WTC11 (cell line): ENCODE measurements around the gene EFCAB8. TPM values are rescaled to one million over a fixed set of nuclear protein-coding genes. Genes with fewer than 3 reads are reported as not detected.

ENCODE experiments used
- ATAC-seq: fragments of 200-7000 bp; cut with Tn5 transposase; 2 replicates; pipeline ENCODE4 v1.10.0; 2021; ENCODE audit warnings: mild to moderate bottlenecking, moderate library complexity
- CTCF ChIA-PET: fragments of 300-600 bp; sonication (Branson Sonifier 250); formaldehyde crosslinking; loops from one replicate; lab custom pipeline; 2021; ENCODE audit warnings: antibody characterized with exemption; lab: Charles Lee
- POLR2A ChIA-PET: fragments of 350-600 bp; sonication (Branson Sonifier 250); formaldehyde crosslinking; loops from one replicate; lab custom pipeline; 2021; ENCODE audit warnings: antibody characterized with exemption; lab: Charles Lee
- DNase-seq: peaks from one replicate; pipeline ENCODE4 v3.0.0; 2021; ENCODE audit warnings: low spot score
- H3K27ac Mint-ChIP-seq: 2 replicates; pipeline ENCODE4 v1.8.0; 2021; ENCODE audit warnings: mixed read lengths
- H3K27me3 Mint-ChIP-seq: 2 replicates; pipeline ENCODE4 v1.8.0; 2021; ENCODE audit warnings: low read depth, mild to moderate bottlenecking, moderate library complexity, mixed read lengths
- H3K36me3 Mint-ChIP-seq: 2 replicates; pipeline ENCODE4 v1.8.0; 2021; ENCODE audit warnings: mixed read lengths
- H3K4me1 Mint-ChIP-seq: 2 replicates; pipeline ENCODE4 v1.8.0; 2022; ENCODE audit warnings: mixed read lengths
- H3K4me3 Mint-ChIP-seq: 2 replicates; pipeline ENCODE4 v1.8.0; 2021; ENCODE audit warnings: mild to moderate bottlenecking, moderate library complexity, mixed read lengths
- H3K9me3 Mint-ChIP-seq: 2 replicates; pipeline ENCODE4 v1.8.0; 2021; ENCODE audit warnings: mixed read lengths
- CREM ChIP-seq: sonication (generic); formaldehyde crosslinking; IDR thresholded peaks from 2 replicates; pipeline ENCODE4 v1.8.1; 2022; ENCODE audit warnings: mild to moderate bottlenecking, missing genetic modification reagents, moderate library complexity
- GABPB1 ChIP-seq: sonication (generic); formaldehyde crosslinking; IDR thresholded peaks from 2 replicates; pipeline ENCODE4 v1.8.1; 2023; ENCODE audit warnings: mild to moderate bottlenecking, missing genetic modification reagents
- OVOL2 ChIP-seq: fragments of 250-450 bp; sonication (Bioruptor Pico); IDR thresholded peaks from 2 replicates; pipeline ENCODE4 v1.9.0; 2021; ENCODE audit warnings: mild to moderate bottlenecking, borderline replicate concordance
- RORB ChIP-seq: fragments of 250-450 bp; sonication (Bioruptor Pico); IDR thresholded peaks from 2 replicates; pipeline ENCODE4 v1.9.0; 2021; ENCODE audit warnings: mild to moderate bottlenecking
- SMAD4 ChIP-seq: sonication (generic); formaldehyde crosslinking; IDR thresholded peaks from 2 replicates; pipeline ENCODE4 v1.8.0; 2022; ENCODE audit warnings: mild to moderate bottlenecking, missing genetic modification reagents
- ZNF232 ChIP-seq: sonication (generic); formaldehyde crosslinking; IDR thresholded peaks from 2 replicates; pipeline ENCODE4 v1.8.0; 2022; ENCODE audit warnings: mild to moderate bottlenecking, missing genetic modification reagents
- ZNF263 ChIP-seq: sonication (generic); formaldehyde crosslinking; IDR thresholded peaks from 2 replicates; pipeline ENCODE4 v1.8.1; 2022; ENCODE audit warnings: low read depth, mild to moderate bottlenecking, moderate library complexity, missing genetic modification reagents
- ZNF317 ChIP-seq: sonication (generic); formaldehyde crosslinking; IDR thresholded peaks from 2 replicates; pipeline ENCODE4 v1.8.1; 2023; ENCODE audit warnings: low read depth, mild to moderate bottlenecking, moderate library complexity, missing genetic modification reagents, borderline replicate concordance
- ZNF423 ChIP-seq: fragments of 250-450 bp; sonication (Bioruptor Pico); IDR thresholded peaks from 2 replicates; pipeline ENCODE4 v2.1.2; 2022; ENCODE audit warnings: mild to moderate bottlenecking, moderate library complexity
- ZNF671 ChIP-seq: fragments of 250-450 bp; sonication (Bioruptor Pico); IDR thresholded peaks from 2 replicates; pipeline ENCODE4 v1.8.0; 2021; ENCODE audit warnings: mild to moderate bottlenecking
- total RNA-seq: library from RNA; stranded (reverse); gene quantifications from 3 replicates; pipeline ENCODE4 v1.2.3, GENCODE V29; 2021
- TF ChIP-seq, protein P1 (sequence below): sonication (generic); formaldehyde crosslinking; IDR thresholded peaks from 2 replicates; pipeline ENCODE4 v1.8.1; 2022; ENCODE audit warnings: mild to moderate bottlenecking, missing genetic modification reagents, moderate library complexity, borderline replicate concordance
- TF ChIP-seq, protein P2 (sequence below): fragments of 250-450 bp; sonication (Bioruptor Pico); IDR thresholded peaks from 2 replicates; pipeline ENCODE4 v1.9.0; 2021; ENCODE audit warnings: mild to moderate bottlenecking
- TF ChIP-seq, protein P3 (sequence below): fragments of 250-450 bp; sonication (Bioruptor Pico); IDR thresholded peaks from 2 replicates; pipeline ENCODE4 v1.9.0; 2021; ENCODE audit warnings: mild to moderate bottlenecking
- TF ChIP-seq, protein P4 (sequence below): fragments of 250-450 bp; sonication (Bioruptor Pico); conservative IDR thresholded peaks from 2 replicates; pipeline ENCODE4 v1.9.0; 2021; ENCODE audit warnings: mild to moderate bottlenecking

Gene EFCAB8
- total RNA-seq, 1 experiment from 2014 or later = 0.17 TPM

DNA sequence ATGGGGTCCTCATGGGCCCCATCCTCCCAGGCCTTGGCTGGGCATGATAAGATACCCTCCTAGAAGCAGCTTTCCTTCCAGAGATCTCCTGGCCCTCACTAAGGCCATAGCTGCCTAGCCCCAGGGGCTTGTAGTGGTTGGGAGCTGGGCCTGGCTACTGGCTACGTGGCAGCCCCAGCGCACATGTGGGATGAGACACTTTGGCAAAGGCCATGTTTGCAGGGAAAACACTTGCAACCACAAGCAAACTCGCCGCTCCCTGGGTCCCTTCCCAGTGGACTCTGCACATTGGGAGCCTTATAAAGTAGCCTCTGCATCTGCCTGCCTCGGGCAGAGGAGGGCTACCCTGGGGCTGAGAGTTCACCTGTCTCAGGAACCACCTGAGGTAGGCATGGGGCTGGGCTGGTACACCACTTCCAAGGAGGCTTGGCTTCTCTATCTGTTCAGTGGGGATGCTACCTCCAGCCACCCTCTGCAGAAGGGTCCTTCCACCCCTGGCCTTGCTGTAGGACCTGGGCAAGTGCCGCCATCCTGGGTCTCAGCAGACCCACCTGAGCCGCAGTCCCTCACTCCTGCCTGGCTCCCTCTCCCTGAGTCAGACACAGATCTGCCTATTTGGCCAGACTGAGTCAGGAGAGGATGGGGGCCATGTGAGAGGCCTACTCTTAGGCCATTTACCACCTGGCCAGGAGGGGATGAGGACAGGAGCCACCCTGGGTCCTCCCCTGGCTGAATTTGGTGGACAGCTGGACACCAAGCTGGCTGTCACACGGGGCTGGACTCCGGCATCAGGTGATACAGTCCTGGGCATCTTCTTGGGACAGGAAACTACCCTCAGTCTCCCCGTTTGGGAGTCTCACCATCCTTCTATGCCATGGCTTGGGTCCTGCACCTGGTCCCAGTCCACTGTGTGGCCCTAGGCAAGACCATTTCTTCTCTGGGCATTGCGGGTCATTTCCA is 148.9 kb downstream of the EFCAB8 start, which contains the start of gene BPIFB2:
TSS of gene BPIFB2 (plus strand) at position 329 of the 960 bp plus-strand sequence. CDS start 871 bp downstream, outside the sequence.
- Mint-ChIP-seq H3K4me3 (no peak within 1 kb of the TSS), H3K27me3 (no peaks in the 10 kb centered on the region), H3K36me3 (no peaks in the 10 kb centered on the region; the same call in 1 of the 2 replicates), H3K4me1 (peaks cover 6% of the 10 kb centered on the region; the same call in 1 of the 2 replicates), H3K27ac (no peak within 1 kb of the TSS), H3K9me3 (peaks cover 6% of the 10 kb centered on the region)
- POLR2A ChIA-PET = no interaction called here
- no peak for ATAC-seq
- TF ChIP-seq ZNF671 (CRISPR knock-in tag) (no peak), GABPB1 (CRISPR knock-in tag) (peak; percentile 88)
- DNase-seq = no peak
- CTCF ChIA-PET = interaction anchor here (1.3 to 3.5 kb wide), 5 partner anchors 8 to 106 kb away, joined by 3 to 34 read pairs (median 5); partner anchors contain the start of gene BPIFB6

DNA sequence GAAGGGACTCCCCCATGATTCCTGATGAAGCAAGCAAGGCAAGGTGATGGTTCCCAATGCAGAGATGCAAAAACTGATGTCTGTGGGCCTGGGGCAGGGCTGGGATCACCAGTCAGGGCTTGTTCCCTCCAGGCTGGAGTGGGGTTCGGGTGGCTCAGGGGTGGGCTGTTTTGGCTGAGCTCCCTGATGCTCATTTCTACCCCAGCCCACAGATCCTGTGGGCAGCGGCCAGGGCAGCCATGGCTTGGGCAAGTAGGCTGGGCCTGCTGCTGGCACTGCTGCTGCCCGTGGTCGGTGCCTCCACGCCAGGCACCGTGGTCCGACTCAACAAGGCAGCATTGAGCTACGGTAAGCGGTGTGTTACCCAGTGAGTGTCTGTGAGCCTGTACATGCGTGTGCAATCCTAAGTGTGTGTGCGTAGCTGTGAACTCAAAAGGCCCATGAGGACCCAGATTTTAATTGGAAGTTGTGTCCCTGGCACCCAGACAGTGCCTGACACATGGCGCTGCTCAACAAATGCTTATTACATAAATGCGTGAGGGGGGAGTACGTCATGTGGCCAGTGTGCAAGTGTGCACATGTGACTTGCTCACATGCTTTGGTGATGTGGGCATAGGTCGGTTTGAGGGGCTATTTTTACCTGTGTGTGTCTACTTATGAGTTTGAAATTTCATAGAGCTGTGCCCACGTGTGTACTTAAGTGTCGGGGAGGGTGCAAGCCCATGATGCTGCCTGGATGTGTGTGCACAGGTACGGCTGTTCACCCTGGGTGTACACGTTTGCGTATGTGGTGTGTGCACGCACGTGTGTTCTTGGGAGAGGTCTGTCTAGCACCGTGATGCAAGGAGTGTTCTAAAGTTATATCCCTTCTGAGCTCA is 149.9 kb downstream of the EFCAB8 start:
- H3K9me3 Mint-ChIP-seq = peaks cover 6% of the 10 kb centered on the region
- peaks cover 6% of the 10 kb centered on the region; the same call in 1 of the 2 replicates for H3K4me1 Mint-ChIP-seq
- DNase-seq = no peak
- no peaks in the 10 kb centered on the region for H3K27me3 Mint-ChIP-seq
- no peak for ATAC-seq
- H3K27ac Mint-ChIP-seq = no peak overlapping the region
- no peak overlapping the region for H3K4me3 Mint-ChIP-seq
- TF ChIP-seq, protein P1, sequence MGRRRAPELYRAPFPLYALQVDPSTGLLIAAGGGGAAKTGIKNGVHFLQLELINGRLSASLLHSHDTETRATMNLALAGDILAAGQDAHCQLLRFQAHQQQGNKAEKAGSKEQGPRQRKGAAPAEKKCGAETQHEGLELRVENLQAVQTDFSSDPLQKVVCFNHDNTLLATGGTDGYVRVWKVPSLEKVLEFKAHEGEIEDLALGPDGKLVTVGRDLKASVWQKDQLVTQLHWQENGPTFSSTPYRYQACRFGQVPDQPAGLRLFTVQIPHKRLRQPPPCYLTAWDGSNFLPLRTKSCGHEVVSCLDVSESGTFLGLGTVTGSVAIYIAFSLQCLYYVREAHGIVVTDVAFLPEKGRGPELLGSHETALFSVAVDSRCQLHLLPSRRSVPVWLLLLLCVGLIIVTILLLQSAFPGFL = no peak
- no peak for TF ChIP-seq ZNF232
- no peak for TF ChIP-seq CREM (CRISPR knock-in tag)
- no peak for TF ChIP-seq OVOL2 (CRISPR knock-in tag)
- TF ChIP-seq RORB (CRISPR knock-in tag) = no peak
- TF ChIP-seq SMAD4 (CRISPR knock-in tag) = no peak
- TF ChIP-seq ZNF317 (CRISPR knock-in tag) = no peak
- TF ChIP-seq GABPB1 (CRISPR knock-in tag) = peak; percentile 21; the same call in 1 of the 2 replicates
- TF ChIP-seq, protein P2, sequence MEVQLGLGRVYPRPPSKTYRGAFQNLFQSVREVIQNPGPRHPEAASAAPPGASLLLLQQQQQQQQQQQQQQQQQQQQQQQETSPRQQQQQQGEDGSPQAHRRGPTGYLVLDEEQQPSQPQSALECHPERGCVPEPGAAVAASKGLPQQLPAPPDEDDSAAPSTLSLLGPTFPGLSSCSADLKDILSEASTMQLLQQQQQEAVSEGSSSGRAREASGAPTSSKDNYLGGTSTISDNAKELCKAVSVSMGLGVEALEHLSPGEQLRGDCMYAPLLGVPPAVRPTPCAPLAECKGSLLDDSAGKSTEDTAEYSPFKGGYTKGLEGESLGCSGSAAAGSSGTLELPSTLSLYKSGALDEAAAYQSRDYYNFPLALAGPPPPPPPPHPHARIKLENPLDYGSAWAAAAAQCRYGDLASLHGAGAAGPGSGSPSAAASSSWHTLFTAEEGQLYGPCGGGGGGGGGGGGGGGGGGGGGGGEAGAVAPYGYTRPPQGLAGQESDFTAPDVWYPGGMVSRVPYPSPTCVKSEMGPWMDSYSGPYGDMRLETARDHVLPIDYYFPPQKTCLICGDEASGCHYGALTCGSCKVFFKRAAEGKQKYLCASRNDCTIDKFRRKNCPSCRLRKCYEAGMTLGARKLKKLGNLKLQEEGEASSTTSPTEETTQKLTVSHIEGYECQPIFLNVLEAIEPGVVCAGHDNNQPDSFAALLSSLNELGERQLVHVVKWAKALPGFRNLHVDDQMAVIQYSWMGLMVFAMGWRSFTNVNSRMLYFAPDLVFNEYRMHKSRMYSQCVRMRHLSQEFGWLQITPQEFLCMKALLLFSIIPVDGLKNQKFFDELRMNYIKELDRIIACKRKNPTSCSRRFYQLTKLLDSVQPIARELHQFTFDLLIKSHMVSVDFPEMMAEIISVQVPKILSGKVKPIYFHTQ (CRISPR knock-in tag) = no peak
- ChIA-PET CTCF (interaction anchor here (1.3 to 1.6 kb wide), 2 partner anchors 13 to 87 kb away, joined by 4 to 8 read pairs; no protein-coding TSS in a partner anchor), POLR2A (no interaction called here)
- no peaks in the 10 kb centered on the region; the same call in 1 of the 2 replicates for H3K36me3 Mint-ChIP-seq

DNA sequence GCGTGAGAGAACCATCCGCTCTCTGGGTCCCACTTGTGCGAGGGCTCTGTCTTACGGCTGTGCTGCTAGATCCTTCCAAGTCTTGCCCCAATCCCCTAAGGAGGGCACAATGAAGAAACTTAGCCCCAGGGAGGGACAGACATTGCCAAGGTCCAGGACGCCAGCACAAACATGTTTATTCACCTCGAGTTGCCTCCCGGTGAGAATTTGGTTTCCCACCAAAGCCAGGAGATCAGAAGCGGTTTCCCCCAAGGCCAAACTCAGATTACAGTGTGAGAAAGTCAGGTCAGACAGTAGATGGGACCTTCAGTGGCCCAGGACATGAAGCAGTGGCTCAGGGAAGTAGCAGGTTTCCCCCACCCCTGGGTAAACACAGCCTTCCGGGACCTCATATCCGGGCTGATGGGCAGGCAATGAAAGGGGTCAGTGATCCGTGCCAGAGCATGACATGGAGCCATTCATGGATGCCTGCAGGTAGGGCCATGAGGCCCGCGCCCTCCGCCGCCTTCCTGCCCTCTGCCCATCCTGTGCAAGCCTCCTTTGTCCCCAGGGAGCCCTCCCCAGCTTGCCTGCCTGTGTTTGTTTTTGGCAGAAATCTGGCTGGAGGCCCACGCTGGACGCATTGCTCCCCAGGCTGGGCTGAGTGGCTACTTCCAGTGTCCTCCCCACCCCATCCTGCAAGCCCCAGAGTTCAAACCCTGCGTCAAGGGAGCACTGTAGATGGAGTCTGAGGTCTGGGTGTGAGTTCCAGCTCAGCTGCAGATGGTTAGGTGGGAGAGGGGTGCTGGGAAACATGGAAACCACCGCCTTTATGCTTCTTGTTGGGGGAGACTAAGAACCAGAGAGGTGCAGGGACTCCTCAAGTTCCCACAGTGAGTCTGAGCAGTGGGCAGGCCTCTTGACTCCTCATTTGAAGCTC is 150.8 kb downstream of the EFCAB8 start:
- Mint-ChIP-seq H3K4me3 (no peak overlapping the region), H3K4me1 (peaks cover 9% of the 10 kb centered on the region; the same call in 1 of the 2 replicates), H3K27me3 (no peaks in the 10 kb centered on the region), H3K27ac (no peak overlapping the region), H3K9me3 (peaks cover 6% of the 10 kb centered on the region), H3K36me3 (no peaks in the 10 kb centered on the region; the same call in 1 of the 2 replicates)
- ATAC-seq = no peak
- POLR2A ChIA-PET = no interaction called here
- TF ChIP-seq GABPB1 (CRISPR knock-in tag) = peak; percentile 95
- TF ChIP-seq, protein P3, sequence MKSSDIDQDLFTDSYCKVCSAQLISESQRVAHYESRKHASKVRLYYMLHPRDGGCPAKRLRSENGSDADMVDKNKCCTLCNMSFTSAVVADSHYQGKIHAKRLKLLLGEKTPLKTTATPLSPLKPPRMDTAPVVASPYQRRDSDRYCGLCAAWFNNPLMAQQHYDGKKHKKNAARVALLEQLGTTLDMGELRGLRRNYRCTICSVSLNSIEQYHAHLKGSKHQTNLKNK (CRISPR knock-in tag) = no peak
- no peak for TF ChIP-seq ZNF423 (CRISPR knock-in tag)
- TF ChIP-seq SMAD4 (CRISPR knock-in tag) = no peak
- TF ChIP-seq ZNF263 (CRISPR knock-in tag) = no peak
- TF ChIP-seq, protein P4, sequence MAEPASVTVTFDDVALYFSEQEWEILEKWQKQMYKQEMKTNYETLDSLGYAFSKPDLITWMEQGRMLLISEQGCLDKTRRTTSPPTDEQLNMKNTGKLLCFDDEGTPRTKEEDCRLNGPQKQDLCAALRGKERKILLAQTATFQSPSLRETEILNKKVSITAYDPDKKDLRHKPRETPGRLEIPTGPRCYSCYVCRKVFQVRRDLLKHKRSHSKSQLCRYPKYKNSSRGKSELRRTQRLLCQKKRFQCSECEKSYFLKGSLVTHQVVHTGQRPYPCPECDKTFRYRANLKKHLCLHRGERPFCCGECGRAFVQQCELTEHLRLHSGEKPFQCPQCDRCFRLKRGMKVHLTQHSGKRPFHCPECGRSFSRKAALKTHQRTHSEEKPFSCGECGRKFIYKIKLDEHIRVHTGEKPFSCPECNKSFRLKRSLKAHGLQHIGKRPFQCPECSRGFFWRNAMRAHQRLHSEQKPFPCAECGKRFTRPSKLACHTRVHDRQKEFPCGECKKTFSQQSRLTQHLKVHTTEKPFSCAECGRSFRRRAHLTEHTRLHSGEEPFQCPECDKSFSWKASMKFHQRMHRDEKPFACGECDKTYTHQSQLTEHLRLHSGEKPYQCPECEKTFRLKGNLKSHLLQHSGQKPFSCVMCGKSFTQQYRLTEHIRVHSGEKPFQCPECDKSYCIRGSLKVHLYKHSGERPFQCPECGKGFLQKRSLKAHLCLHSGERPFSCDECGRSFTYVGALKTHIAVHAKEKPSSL (CRISPR knock-in tag) = no peak
- TF ChIP-seq, protein P2 (CRISPR knock-in tag) = no peak
- no peak for TF ChIP-seq ZNF671 (CRISPR knock-in tag)
- CTCF ChIA-PET = interaction anchor here (1.1 to 1.3 kb wide), 3 partner anchors 13 to 107 kb away, joined by 3 to 5 read pairs (median 4); no protein-coding TSS in a partner anchor
- DNase-seq = no peak
